WTC11 (cell line): Measurements from ENCODE around the gene NEK4. TPM values are rescaled to one million over a fixed set of nuclear protein-coding genes. Genes with fewer than 3 reads are reported as not detected.

Experiments used
- ATAC-seq: fragments of 200-7000 bp; cut with Tn5 transposase; 2 replicates; pipeline ENCODE4 v1.10.0; 2021; ENCODE audit warnings: mild to moderate bottlenecking, moderate library complexity
- CTCF ChIA-PET: fragments of 300-600 bp; sonication (Branson Sonifier 250); formaldehyde crosslinking; loops from one replicate; lab custom pipeline; 2021; ENCODE audit warnings: antibody characterized with exemption; lab: Charles Lee
- POLR2A ChIA-PET: fragments of 350-600 bp; sonication (Branson Sonifier 250); formaldehyde crosslinking; loops from one replicate; lab custom pipeline; 2021; ENCODE audit warnings: antibody characterized with exemption; lab: Charles Lee
- DNase-seq: peaks from one replicate; pipeline ENCODE4 v3.0.0; 2021; ENCODE audit warnings: low spot score
- H3K27ac Mint-ChIP-seq: 2 replicates; pipeline ENCODE4 v1.8.0; 2021; ENCODE audit warnings: mixed read lengths
- H3K27me3 Mint-ChIP-seq: 2 replicates; pipeline ENCODE4 v1.8.0; 2021; ENCODE audit warnings: low read depth, mild to moderate bottlenecking, moderate library complexity, mixed read lengths
- H3K36me3 Mint-ChIP-seq: 2 replicates; pipeline ENCODE4 v1.8.0; 2021; ENCODE audit warnings: mixed read lengths
- H3K4me1 Mint-ChIP-seq: 2 replicates; pipeline ENCODE4 v1.8.0; 2022; ENCODE audit warnings: mixed read lengths
- H3K4me3 Mint-ChIP-seq: 2 replicates; pipeline ENCODE4 v1.8.0; 2021; ENCODE audit warnings: mild to moderate bottlenecking, moderate library complexity, mixed read lengths
- H3K9me3 Mint-ChIP-seq: 2 replicates; pipeline ENCODE4 v1.8.0; 2021; ENCODE audit warnings: mixed read lengths
- AFF4 ChIP-seq: sonication (generic); formaldehyde crosslinking; IDR thresholded peaks from 2 replicates; pipeline ENCODE4 v1.8.1; 2023; ENCODE audit warnings: mild to moderate bottlenecking, missing genetic modification reagents, borderline replicate concordance
- ATF1 ChIP-seq: sonication (generic); formaldehyde crosslinking; IDR thresholded peaks from 2 replicates; pipeline ENCODE4 v1.8.1; 2023; ENCODE audit warnings: mild to moderate bottlenecking, moderate library complexity, missing genetic modification reagents
- ATF3 ChIP-seq: sonication (generic); formaldehyde crosslinking; conservative IDR thresholded peaks from 2 replicates; pipeline ENCODE4 v1.8.1; 2022; ENCODE audit warnings: mild to moderate bottlenecking, missing genetic modification reagents
- CTCF ChIP-seq: fragments of 200-600 bp; IDR thresholded peaks from 2 replicates; pipeline ENCODE4 v1.8.0; 2022; ENCODE audit warnings: antibody characterized with exemption
- E2F1 ChIP-seq: sonication (generic); formaldehyde crosslinking; IDR thresholded peaks from 2 replicates; pipeline ENCODE4 v1.8.0; 2022; ENCODE audit warnings: mild to moderate bottlenecking, missing genetic modification reagents
- ESRRA ChIP-seq: sonication (generic); formaldehyde crosslinking; IDR thresholded peaks from 2 replicates; pipeline ENCODE4 v1.8.1; 2022; ENCODE audit warnings: mild to moderate bottlenecking, missing genetic modification reagents, borderline replicate concordance
- GABPB1 ChIP-seq: sonication (generic); formaldehyde crosslinking; IDR thresholded peaks from 2 replicates; pipeline ENCODE4 v1.8.1; 2023; ENCODE audit warnings: mild to moderate bottlenecking, missing genetic modification reagents
- JUN ChIP-seq: sonication (generic); formaldehyde crosslinking; IDR thresholded peaks from 2 replicates; pipeline ENCODE4 v1.8.0; 2023; ENCODE audit warnings: mild to moderate bottlenecking, missing genetic modification reagents
- MYBL2 ChIP-seq: sonication (generic); formaldehyde crosslinking; IDR thresholded peaks from 2 replicates; pipeline ENCODE4 v1.8.1; 2023; ENCODE audit warnings: mild to moderate bottlenecking, moderate library complexity, missing genetic modification reagents
- NFE2L1 ChIP-seq: sonication (generic); formaldehyde crosslinking; IDR thresholded peaks from 2 replicates; pipeline ENCODE4 v1.8.1; 2023; ENCODE audit warnings: missing genetic modification reagents
- NR1H2 ChIP-seq: sonication (generic); formaldehyde crosslinking; IDR thresholded peaks from 2 replicates; pipeline ENCODE4 v1.9.0; 2021; ENCODE audit warnings: mild to moderate bottlenecking, moderate library complexity, missing genetic modification reagents
- PRDM15 ChIP-seq: sonication (generic); formaldehyde crosslinking; IDR thresholded peaks from 2 replicates; pipeline ENCODE4 v1.8.0; 2022; ENCODE audit warnings: missing genetic modification reagents
- PREB ChIP-seq: sonication (generic); formaldehyde crosslinking; IDR thresholded peaks from 2 replicates; pipeline ENCODE4 v1.8.1; 2022; ENCODE audit warnings: mild to moderate bottlenecking, missing genetic modification reagents, moderate library complexity, borderline replicate concordance
- SOX15 ChIP-seq: fragments of 250-450 bp; sonication (Bioruptor Pico); IDR thresholded peaks from 2 replicates; pipeline ENCODE4 v1.9.0; 2021; ENCODE audit warnings: mild to moderate bottlenecking
- TP53 ChIP-seq: sonication (generic); formaldehyde crosslinking; IDR thresholded peaks from 2 replicates; pipeline ENCODE4 v1.8.1; 2023; ENCODE audit warnings: mild to moderate bottlenecking, missing genetic modification reagents
- USF1 ChIP-seq: sonication (generic); formaldehyde crosslinking; IDR thresholded peaks from 2 replicates; pipeline ENCODE4 v1.8.0; 2022; ENCODE audit warnings: mild to moderate bottlenecking, missing genetic modification reagents
- ZNF138 ChIP-seq: sonication (generic); formaldehyde crosslinking; conservative IDR thresholded peaks from 2 replicates; pipeline ENCODE4 v1.8.1; 2022; ENCODE audit warnings: mild to moderate bottlenecking, moderate library complexity, missing genetic modification reagents
- ZNF232 ChIP-seq: sonication (generic); formaldehyde crosslinking; IDR thresholded peaks from 2 replicates; pipeline ENCODE4 v1.8.0; 2022; ENCODE audit warnings: mild to moderate bottlenecking, missing genetic modification reagents
- ZNF423 ChIP-seq: fragments of 250-450 bp; sonication (Bioruptor Pico); IDR thresholded peaks from 2 replicates; pipeline ENCODE4 v2.1.2; 2022; ENCODE audit warnings: mild to moderate bottlenecking, moderate library complexity
- ZNF671 ChIP-seq: fragments of 250-450 bp; sonication (Bioruptor Pico); IDR thresholded peaks from 2 replicates; pipeline ENCODE4 v1.8.0; 2021; ENCODE audit warnings: mild to moderate bottlenecking
- total RNA-seq: library from RNA; stranded (reverse); gene quantifications from 3 replicates; pipeline ENCODE4 v1.2.3, GENCODE V29; 2021

The NEK4 gene
- total RNA-seq, 1 experiment from 2014 or later = 31.4 TPM

- DNase-seq (no peak), ATAC-seq (no peak)
- Mint-ChIP-seq H3K4me3 (no peak overlapping the region), H3K27me3 (no peaks in the 10 kb centered on the region), H3K9me3 (peaks cover 9% of the 10 kb centered on the region; the same call in 1 of the 2 replicates), H3K36me3 (peaks cover 10% of the 10 kb centered on the region), H3K4me1 (no peaks in the 10 kb centered on the region), H3K27ac (no peak overlapping the region; the same call in 1 of the 2 replicates)
- CTCF ChIA-PET = no interaction called here
- POLR2A ChIA-PET = no interaction called here
- no peak for TF ChIP-seq PRDM15 (CRISPR knock-in tag)
- no peak for TF ChIP-seq USF1
- TF ChIP-seq ZNF423 (CRISPR knock-in tag) = no peak
- TF ChIP-seq GABPB1 = no peak
- TF ChIP-seq CTCF = no peak
- no peak for TF ChIP-seq AFF4 (CRISPR knock-in tag)
- TF ChIP-seq JUN = no peak
- TF ChIP-seq ATF1 (CRISPR knock-in tag) = no peak
- no peak for TF ChIP-seq E2F1 (CRISPR knock-in tag)
- no peak for TF ChIP-seq SOX15 (CRISPR knock-in tag)
- no peak for TF ChIP-seq ZNF138
- no peak for TF ChIP-seq NR1H2 (CRISPR knock-in tag)
- TF ChIP-seq TP53 = no peak
- TF ChIP-seq NFE2L1 (CRISPR knock-in tag) = no peak
- no peak for TF ChIP-seq ESRRA (CRISPR knock-in tag)
- no peak for TF ChIP-seq ATF3 (CRISPR knock-in tag)
- TF ChIP-seq ZNF232 = no peak
- TF ChIP-seq PREB = no peak
- no peak for TF ChIP-seq MYBL2 (CRISPR knock-in tag)
- TF ChIP-seq ZNF671 (CRISPR knock-in tag) = no peak
These were observed 48.2 kb downstream of the NEK4 start for GRCh38 chr3:52722491-52722890.
